ENCODE results near the gene PRLH. TPM values are rescaled to one million over a fixed set of nuclear protein-coding genes. Genes with fewer than 3 reads are reported as not detected.

PRLH gene
- total RNA-seq, 1 donor from 2014 or later = not detected

- no peak overlapping the region for H3K4me3 ChIP-seq
- no peak for DNase-seq (ENCODE audit: low spot score in 2 of 2)
- intact Hi-C loops (cut with DNase I) = loop anchor here (5.0 kb wide), 2 partner anchors 399 to 479 kb away; no protein-coding TSS in a partner anchor
- no peaks in the 10 kb centered on the region for H3K9me3 ChIP-seq
- no peak overlapping the region for H3K27ac ChIP-seq
- no peak for TF ChIP-seq CTCF (IDR thresholded peaks at IDR 0.05)
- peaks cover 0 to 5% of the 10 kb centered on the region in 2 donors for H3K4me1 ChIP-seq
- H3K27me3 ChIP-seq = no peaks in the 10 kb centered on the region
- no peaks in the 10 kb centered on the region for H3K36me3 ChIP-seq
These were observed 5.2 kb downstream of the PRLH start for GRCh38 chr2:237571551-237571950.

- H3K4me3 ChIP-seq = no peak overlapping the region
- peak; percentile 97 to 99 (median 98) for TF ChIP-seq CTCF (IDR thresholded peaks at IDR 0.05)
- H3K4me1 ChIP-seq = peaks cover 0 to 5% of the 10 kb centered on the region in 2 donors
- no peaks in the 10 kb centered on the region for H3K9me3 ChIP-seq
- no peaks in the 10 kb centered on the region for H3K27me3 ChIP-seq
- intact Hi-C loops (cut with DNase I) = loop anchor here (1.0 to 5.0 kb wide), 6 partner anchors 60 to 480 kb away; no protein-coding TSS in a partner anchor
- H3K27ac ChIP-seq = no peak overlapping the region
- DNase-seq (ENCODE audit: low spot score in 2 of 2) = peak in 1 of 2 donors; percentile 93
- H3K36me3 ChIP-seq = no peaks in the 10 kb centered on the region
These were observed 5.8 kb downstream of the PRLH start for GRCh38 chr2:237572021-237572741.

GRCh38 chr2:237572742-237573101 lies 6.3 kb downstream of the PRLH start:
- H3K9me3 ChIP-seq = no peaks in the 10 kb centered on the region
- intact Hi-C loops (cut with DNase I) = loop anchor here (1.0 to 5.0 kb wide), 6 partner anchors 60 to 480 kb away; no protein-coding TSS in a partner anchor
- no peak for TF ChIP-seq CTCF (IDR thresholded peaks at IDR 0.05)
- no peak overlapping the region for H3K27ac ChIP-seq
- no peak overlapping the region for H3K4me3 ChIP-seq
- no peak for DNase-seq (ENCODE audit: low spot score in 2 of 2)
- no peaks in the 10 kb centered on the region for H3K36me3 ChIP-seq
- peaks cover 0 to 5% of the 10 kb centered on the region in 2 donors for H3K4me1 ChIP-seq
- no peaks in the 10 kb centered on the region for H3K27me3 ChIP-seq

GRCh38 chr2:237573721-237574415 lies 7.5 kb downstream of the PRLH start:
- Histone ChIP-seq H3K4me3 (no peak overlapping the region), H3K27ac (no peak overlapping the region), H3K9me3 (no peaks in the 10 kb centered on the region), H3K27me3 (no peaks in the 10 kb centered on the region), H3K4me1 (peaks cover 0 to 5% of the 10 kb centered on the region in 2 donors), H3K36me3 (no peaks in the 10 kb centered on the region)
- no peak for DNase-seq (ENCODE audit: low spot score in 2 of 2)
- intact Hi-C loops (cut with DNase I) = loop anchor here (2.0 to 5.0 kb wide), 3 partner anchors 161 to 482 kb away; no protein-coding TSS in a partner anchor
- no peak for TF ChIP-seq CTCF (IDR thresholded peaks at IDR 0.05)

- TF ChIP-seq CTCF (IDR thresholded peaks at IDR 0.05) = no peak
- Histone ChIP-seq H3K9me3 (no peaks in the 10 kb centered on the region), H3K4me1 (peaks cover 0 to 5% of the 10 kb centered on the region in 2 donors), H3K36me3 (no peaks in the 10 kb centered on the region), H3K27me3 (no peaks in the 10 kb centered on the region), H3K27ac (no peak overlapping the region), H3K4me3 (no peak overlapping the region)
- intact Hi-C loops (cut with DNase I) = loop anchor here (5.0 kb wide), 2 partner anchors 402 to 482 kb away; no protein-coding TSS in a partner anchor
- DNase-seq (ENCODE audit: low spot score in 2 of 2) = no peak
These were observed 8.1 kb downstream of the PRLH start for GRCh38 chr2:237574467-237574866.

All from ascending aorta (tissue), 2 donors.